Activated CD8-positive, alpha-beta memory T cell treated with anti-CD3 and anti-CD28 coated beads for 4 hours (primary cell): Measurements from ENCODE around the gene OPN1MW3.
"Not testable (repeated sequence)": the region's sequence is repeated elsewhere in the genome, so short reads cannot be mapped to it uniquely, and the experiment has no call there.

Source experiments
- DNase-seq, 2 donors: peaks; one replicate each; pipeline ENCODE4 v3.0.0-alpha.2; 2020; ENCODE audit warnings: low read depth in 2 of 2

The OPN1MW3 gene

GRCh38 chrX:154296731-154297130 is 39.3 kb downstream of the OPN1MW3 start:
- no peak for DNase-seq

DNA sequence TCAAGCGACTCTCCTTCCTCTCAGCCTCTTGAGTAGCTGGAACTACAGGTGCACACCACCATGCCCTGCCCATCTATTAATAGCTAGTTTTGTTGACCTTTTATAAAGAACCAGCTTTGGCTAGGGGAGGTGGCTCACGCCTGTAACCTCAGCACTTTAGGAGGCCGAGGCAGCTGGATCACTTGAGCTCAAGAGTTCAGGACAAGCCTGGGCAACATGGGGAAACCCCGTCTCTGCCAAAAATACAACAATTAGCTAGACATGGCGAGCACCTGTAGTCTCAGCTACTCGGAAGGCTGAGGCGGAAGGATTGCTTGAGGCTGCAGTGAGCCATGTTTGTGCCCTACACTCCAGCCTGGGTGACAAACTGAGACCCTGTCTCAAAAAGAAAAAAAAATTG is 40.9 kb downstream of the OPN1MW3 start:
- DNase-seq, result no peak

DNA sequence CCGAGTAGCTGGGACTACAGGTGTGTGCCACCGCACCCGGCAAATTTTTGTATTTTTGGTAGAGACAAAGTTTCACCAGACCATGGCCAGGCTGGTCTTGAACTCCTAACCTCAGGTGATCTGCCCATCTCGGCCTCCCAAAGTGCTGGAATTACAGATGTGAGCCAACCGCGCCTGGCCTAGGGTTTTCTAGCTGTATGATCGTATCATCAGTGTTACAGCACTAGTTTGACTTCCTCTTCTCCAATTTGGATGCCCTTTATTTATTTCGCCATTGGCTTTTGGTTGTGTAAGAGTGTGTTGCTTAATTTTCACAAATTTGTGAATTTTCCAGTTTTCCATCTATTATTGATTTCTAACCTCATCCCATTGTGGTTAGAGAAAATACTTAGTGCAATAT is 43.4 kb downstream of the OPN1MW3 start:
- no peak for DNase-seq

DNA sequence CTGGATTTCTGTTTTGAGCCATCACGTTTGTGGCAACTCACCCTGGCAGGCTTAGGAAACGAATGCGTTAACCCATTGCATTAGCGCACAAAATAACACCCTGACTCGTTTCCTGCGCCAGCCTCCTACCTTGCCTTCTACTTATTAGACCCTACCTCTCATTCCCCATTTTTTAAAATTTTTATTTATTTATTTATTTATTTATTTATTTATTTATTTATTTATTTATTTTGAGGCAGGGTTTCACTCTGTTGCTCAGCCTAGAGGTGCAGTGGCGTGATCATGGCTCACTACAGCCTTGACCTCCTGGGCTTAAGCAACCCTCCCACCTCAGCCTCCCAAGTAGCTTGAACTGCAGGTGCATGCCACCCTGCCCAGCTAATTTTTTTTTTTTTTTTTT is 45.6 kb downstream of the OPN1MW3 start:
- not testable (repeated sequence) for DNase-seq

DNA sequence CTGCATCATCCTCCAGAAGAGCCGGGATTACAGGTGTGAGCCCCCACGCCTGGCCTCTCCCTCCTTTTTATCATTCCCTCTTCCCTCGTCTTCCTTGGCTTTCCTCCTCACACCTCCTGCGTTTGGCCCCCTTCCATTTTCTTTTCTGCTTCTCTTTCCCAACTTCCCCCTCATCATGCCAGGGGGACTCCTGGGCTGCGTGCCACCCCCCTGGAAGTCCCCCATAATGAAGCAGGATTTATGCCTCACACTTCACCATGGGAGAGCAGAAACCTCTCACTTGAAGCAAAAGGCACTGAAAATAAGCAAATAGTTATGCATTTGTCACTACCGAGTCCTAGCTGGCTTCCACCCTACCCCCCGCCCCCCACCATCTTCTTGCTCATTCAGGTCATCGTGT is 46.1 kb downstream of the OPN1MW3 start:
- DNase-seq, result no peak

GRCh38 chrX:154304846-154305245 is 47.5 kb downstream of the OPN1MW3 start:
- no peak for DNase-seq

GRCh38 chrX:154305541-154306205 is 48.3 kb downstream of the OPN1MW3 start:
- DNase-seq, result no peak

GRCh38 chrX:154307202-154307601 is 49.8 kb downstream of the OPN1MW3 start:
- DNase-seq, result no peak

DNA sequence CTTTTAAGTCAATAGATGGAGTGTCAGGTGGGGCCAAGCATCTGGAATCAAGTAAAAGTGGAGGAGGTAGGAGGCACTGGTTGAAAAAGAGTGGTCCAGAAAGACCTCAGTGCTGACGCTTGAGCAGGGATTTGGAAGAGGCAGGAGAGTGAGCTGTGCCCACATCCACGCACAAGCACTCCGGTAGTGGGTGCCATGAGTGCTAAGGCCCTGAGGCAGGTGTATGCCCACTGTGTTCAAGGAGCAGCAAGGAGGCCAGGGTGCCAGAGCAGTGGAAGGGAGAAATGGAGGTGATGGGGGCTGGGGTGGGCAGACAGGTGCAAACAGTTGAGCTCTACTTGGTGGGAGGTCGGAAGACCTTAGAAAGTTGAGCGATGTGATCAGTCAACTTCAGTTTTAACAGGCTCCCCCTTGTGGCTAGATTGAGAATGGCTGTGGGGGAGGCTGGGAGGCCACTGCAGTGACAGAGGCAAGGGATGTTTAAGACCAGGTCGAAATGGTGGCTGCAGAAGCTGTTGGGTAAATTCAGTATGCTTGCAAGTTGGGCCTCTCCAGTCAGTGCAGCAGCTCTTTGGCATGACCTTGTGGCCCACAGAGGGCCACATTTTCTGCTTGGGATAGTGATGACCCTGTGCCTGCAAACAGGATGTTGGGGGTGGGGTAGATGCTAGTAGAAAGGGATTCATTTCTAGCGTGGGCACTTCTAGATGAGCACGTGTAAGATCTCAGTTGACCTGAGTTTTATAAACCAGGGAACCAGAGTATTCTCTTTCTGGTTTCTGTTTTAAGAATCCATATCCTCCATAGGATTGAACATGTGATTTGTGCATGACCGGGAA is 50.9 kb downstream of the OPN1MW3 start:
- peak; percentile 55 to 61 for DNase-seq

- DNase-seq, result no peak
These were observed 51.8 kb downstream of the OPN1MW3 start for GRCh38 chrX:154309041-154309775.

DNA sequence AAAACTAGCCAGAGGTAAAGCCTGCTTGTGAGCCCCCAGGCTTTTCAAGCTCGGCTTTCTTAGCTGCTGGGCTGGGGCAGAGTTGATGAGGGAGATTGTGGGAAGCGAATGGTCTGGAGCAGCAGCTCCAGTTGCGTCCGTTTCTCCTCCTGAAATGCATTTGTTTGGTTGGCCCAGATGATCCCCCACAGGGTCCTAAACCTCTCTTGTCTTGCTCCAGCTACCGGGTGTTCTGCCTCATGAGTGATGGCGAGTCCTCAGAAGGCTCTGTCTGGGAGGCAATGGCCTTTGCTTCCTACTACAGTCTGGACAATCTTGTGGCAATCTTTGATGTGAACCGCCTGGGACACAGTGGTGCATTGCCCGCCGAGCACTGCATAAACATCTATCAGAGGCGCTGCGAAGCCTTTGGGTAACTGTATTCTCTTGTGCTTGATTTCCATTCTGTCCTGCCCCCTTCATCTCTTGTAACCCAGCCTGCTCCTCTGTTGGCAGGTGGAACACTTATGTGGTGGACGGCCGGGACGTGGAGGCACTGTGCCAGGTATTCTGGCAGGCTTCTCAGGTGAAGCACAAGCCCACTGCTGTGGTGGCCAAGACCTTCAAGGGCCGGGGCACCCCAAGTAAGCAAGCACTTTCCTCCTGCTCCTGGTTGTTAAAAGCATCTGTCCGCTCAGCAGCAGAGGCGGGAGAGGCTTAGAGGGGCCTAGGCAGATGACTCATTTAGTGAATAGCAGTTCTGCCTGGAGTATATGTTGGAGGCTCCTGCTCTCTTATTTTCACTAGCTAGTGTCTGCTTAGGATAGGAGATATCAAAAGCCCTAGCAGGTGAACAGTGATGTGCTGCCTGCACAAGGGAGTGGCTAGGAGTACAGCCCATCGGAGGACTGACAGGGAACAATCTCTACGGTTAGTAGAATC is 53.5 kb downstream of the OPN1MW3 start:
- DNase-seq, result no peak

GRCh38 chrX:154312116-154312515 is 54.7 kb downstream of the OPN1MW3 start:
- DNase-seq, result no peak

- no peak for DNase-seq
These were observed 55.8 kb downstream of the OPN1MW3 start for GRCh38 chrX:154313147-154313546.

DNA sequence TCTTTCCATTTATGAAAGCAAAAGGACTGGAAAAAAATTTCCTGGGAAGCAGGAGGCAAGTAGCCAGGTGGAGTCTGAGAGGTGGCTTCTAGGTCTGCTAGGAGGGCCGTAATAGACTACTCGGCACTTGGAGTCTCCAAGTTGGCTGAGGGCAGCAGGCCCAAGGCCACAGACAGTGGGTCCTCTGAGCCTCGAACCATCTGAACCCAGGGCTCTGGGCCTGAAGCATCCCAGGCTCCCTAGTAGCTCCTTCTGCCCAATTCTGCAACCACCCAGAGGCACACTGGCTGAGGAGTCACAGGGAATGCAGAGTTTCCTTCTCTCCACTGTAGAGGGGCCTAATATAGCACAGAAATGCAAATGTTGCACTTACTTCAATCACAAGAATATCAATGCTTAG is 58.0 kb downstream of the OPN1MW3 start:
- DNase-seq, result no peak

DNA sequence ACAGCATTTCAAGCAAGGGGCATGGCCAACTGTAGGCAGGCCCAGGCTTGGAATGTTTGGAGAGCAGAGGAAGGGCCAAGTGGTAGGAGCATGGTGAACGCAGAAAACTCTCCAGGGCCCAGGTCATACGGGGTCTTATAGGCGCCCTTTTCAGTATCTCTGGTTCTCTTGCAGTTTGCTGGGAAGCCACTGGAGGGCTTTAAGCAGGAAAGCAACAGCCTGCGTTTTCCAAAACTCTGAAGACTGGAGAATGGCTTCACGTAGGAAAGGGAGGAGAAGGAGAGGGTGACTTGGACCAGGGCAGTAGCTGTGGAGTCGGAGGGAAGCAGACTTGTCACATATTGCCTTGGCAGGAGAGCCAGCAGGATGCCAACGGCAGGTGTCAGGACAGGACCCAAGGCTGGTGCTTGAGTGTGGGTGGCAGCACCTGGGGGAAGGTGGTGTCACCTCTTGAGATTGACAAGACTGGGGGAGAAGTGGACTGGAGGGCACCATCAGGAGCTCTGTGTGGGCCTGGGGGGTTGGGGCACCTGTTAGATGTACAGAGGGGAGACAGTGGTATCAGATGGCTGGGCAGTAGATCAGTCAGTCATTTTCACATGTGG is 60.1 kb downstream of the OPN1MW3 start:
- no peak for DNase-seq

GRCh38 chrX:154320406-154320805 is 63.0 kb downstream of the OPN1MW3 start:
- DNase-seq, result no peak
